Left kidney (tissue), 1 donor: ENCODE data around the gene TAAR1. TPM values are rescaled to one million over a fixed set of nuclear protein-coding genes. Genes with fewer than 3 reads are reported as not detected.

Experiments
- polyA plus RNA-seq: library from polyadenylated mRNA; unstranded; fragments of 120-200 nt; gene quantifications from one replicate; pipeline ENCODE4 v1.2.1, GENCODE V29; 2013; ENCODE audit not compliant: insufficient read length

Gene TAAR1
- polyA plus RNA-seq, 1 donor: not detected

Other genes with a start within 250 kb of the TAAR1 start
- 86.6 TPM for gene STX7, start 146.1 kb downstream of the TAAR1 start, polyA plus RNA-seq
- gene TAAR9, start 120.9 kb downstream of the TAAR1 start, polyA plus RNA-seq: not detected
- not detected for gene TAAR8, start 106.5 kb downstream of the TAAR1 start, polyA plus RNA-seq
- gene TAAR6, start 88.9 kb downstream of the TAAR1 start, polyA plus RNA-seq: 0.18 TPM
- not detected for gene TAAR5, start 69.4 kb downstream of the TAAR1 start, polyA plus RNA-seq
- not detected for gene TAAR2, start 34.9 kb downstream of the TAAR1 start, polyA plus RNA-seq
- gene VNN1, start 54.9 kb upstream of the TAAR1 start, polyA plus RNA-seq: 0.23 TPM
- 2.4 TPM for gene VNN2, start 98.7 kb upstream of the TAAR1 start, polyA plus RNA-seq
- gene SLC18B1, start 139.5 kb upstream of the TAAR1 start, polyA plus RNA-seq: 36.0 TPM
- 1,696 TPM for gene RPS12, start 155.4 kb upstream of the TAAR1 start, polyA plus RNA-seq